Measurements from ENCODE around the gene MTRR. TPM values are rescaled to one million over a fixed set of nuclear protein-coding genes. Genes with fewer than 3 reads are reported as not detected.

The MTRR gene
- total and polyA plus RNA-seq, 9 of the 15 experiments (the other 6 are each of a cell fraction or from before 2014, with no cell fraction given): 39.3 to 84.6 (median 66.2) TPM

- peak; percentile 76 to 82 for TF ChIP-seq E2F6 (IDR thresholded peaks at IDR 0.05; ENCODE audit: borderline replicate concordance in 1 of 2, extremely low read depth in 1 of 2, insufficient read depth in 1 of 2, insufficient read length in 1 of 2, low read depth in 1 of 2, low read length in 1 of 2, poor library complexity in 1 of 2, severe bottlenecking in 1 of 2)
- no peak for TF ChIP-seq RAD21 (CRISPR knock-in tag; conservative IDR thresholded peaks at IDR 0.05 in 1 of 2, IDR thresholded peaks at IDR 0.05 in 1 of 2)
- TF ChIP-seq CHAMP1 (IDR thresholded peaks at IDR 0.05): no peak
- peak; percentile 75 for TF ChIP-seq ZFX (CRISPR knock-in tag; IDR thresholded peaks at IDR 0.05)
- TF ChIP-seq RBFOX2 (IDR thresholded peaks at IDR 0.05; ENCODE audit: low read depth, low read length): peak; percentile 95
- TF ChIP-seq SAP30 (IDR thresholded peaks at IDR 0.05; ENCODE audit: borderline replicate concordance, insufficient read depth, low read depth, low read length, poor library complexity, severe bottlenecking): peak; percentile 90
- peak; percentile 95; the same call in 1 of the 2 replicates for TF ChIP-seq TGIF2 (CRISPR knock-in tag; IDR thresholded peaks at IDR 0.05)
- TF ChIP-seq ZBED1 (IDR thresholded peaks at IDR 0.05): 0 out of 2 replicates have a peak, but pooled peaks have one; percentile 47
- no peak for TF ChIP-seq ZNF277 (CRISPR knock-in tag; IDR thresholded peaks at IDR 0.05; ENCODE audit: borderline replicate concordance)
- TF ChIP-seq FOXK2 (conservative IDR thresholded peaks at IDR 0.05 in 1 of 2, IDR thresholded peaks at IDR 0.05 in 1 of 2; ENCODE audit: low read depth in 2 of 2): peak in 1 of 2 experiments; percentile 45; a peak in 2 of 4 replicates
- no peak for TF ChIP-seq PTTG1 (tag; IDR thresholded peaks at IDR 0.05; ENCODE audit: low read depth)
- no peak for TF ChIP-seq AFF4 (CRISPR knock-in tag; IDR thresholded peaks at IDR 0.05)
- no peak for TF ChIP-seq ZNF644 (tag; IDR thresholded peaks at IDR 0.05; ENCODE audit: low read depth)
- TF ChIP-seq TEAD2 (tag; IDR thresholded peaks at IDR 0.05): no peak
Measured at GRCh38 chr5:7868773-7869473, at the start of gene MTRR, which contains the start of gene FASTKD3 (continued).

Measured in K562 (cell line).